Vagina (tissue), 2 donors: Measurements from ENCODE around the gene EEF2K.

Source experiments
- CTCF ChIP-seq, 3 experiments: fragments of 450-650 bp in 2 of 3; fragments of 200-600 bp in 1 of 3; sonication (generic) in 1 of 3; IDR thresholded peaks; one replicate each; pipeline ENCODE4 v1.5.1; 2017 to 2019; ENCODE audit warnings: antibody characterized with exemption in 3 of 3, mild to moderate bottlenecking in 2 of 3, moderate library complexity in 2 of 3
- POLR2A ChIP-seq, 2 donors: fragments of 450-650 bp; IDR thresholded peaks; one replicate each; pipeline ENCODE4 v1.6.1; 2017; ENCODE audit warnings: antibody characterized with exemption in 2 of 2, mild to moderate bottlenecking in 2 of 2, moderate library complexity in 2 of 2

- TF ChIP-seq CTCF (IDR thresholded peaks at IDR 0.05) (no peak), POLR2A (IDR thresholded peaks at IDR 0.05) (no peak)
These were observed 44.4 kb downstream of the EEF2K start for GRCh38 chr16:22250522-22250921.
